Measurements from ENCODE around the gene CEP112.

The CEP112 gene

DNA sequence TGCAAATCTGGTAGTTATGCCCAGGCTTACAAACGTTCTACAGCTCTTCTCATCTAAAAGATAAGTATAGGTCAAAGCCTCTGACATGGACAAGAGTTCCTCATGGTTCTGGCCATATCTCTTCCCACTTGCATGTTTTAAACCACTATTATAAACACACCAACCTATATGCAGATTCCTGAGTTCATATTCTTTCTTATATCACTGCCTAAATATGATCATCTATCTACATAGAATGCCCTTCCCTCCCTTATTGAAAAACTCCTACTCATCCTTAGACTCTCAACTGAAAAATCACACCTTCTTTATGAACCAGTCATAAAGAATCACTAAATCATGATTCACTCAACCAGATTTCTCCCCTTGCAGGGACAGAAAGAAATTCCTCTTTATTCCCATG is 128.2 kb downstream of the CEP112 start:
- DNase-seq (ENCODE audit: low read depth): no peak

DNA sequence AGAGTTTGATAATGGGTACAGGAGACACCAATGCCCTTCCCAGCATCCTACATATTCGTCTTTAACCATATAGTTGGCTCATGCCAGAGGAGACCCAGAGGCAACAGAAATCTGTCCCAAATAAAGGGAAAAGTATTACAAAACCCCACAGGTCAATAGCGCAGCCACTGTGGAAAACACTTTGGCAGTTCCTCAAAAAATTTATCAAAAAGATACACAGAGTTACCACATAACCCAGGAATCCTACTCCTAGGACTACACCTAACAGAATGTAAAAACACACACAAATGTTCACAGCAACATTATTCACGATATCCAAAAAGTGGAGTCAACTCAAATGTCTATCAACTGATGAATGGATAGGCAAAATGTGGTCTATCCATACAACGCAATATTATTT is 135.8 kb downstream of the CEP112 start:
- DNase-seq (ENCODE audit: low read depth): no peak

DNA sequence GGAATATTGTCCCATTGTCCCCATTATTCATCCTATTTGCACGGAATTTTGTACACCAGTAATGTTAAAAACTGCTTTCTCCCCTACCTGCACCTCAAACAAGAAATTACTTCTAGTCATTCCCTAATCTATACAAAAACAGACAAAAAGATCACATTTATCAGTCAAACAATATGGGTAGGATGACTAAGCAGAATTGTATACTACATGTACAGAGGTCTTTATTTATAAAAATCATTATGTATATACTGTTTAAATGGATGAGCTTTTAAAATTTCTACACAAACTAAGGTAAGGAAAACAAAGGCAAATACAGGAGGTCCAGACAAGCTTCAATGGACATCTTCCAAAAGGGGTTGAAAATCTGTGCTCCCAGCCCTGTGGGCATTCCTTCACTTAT is 137.7 kb downstream of the CEP112 start:
- no peak for DNase-seq (ENCODE audit: low read depth)

DNA sequence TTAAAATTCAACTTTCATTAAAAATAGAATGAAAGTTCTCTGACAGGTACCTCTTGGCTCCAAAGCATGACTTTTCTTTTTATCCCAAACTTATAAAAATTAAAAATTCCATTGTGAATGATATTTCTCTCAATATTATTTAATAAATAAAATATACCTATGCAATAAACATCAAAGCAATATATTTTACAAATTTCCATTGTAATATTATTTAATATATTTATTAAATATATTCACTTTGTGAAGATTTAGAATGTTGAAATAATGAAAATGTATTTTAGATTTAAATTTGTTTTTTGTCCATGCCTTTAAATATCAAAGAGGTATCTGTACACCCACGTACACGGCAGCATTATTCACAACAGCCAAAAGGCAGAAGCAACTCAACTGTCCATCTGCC is 147.8 kb downstream of the CEP112 start:
- no peak for DNase-seq (ENCODE audit: low read depth)

DNA sequence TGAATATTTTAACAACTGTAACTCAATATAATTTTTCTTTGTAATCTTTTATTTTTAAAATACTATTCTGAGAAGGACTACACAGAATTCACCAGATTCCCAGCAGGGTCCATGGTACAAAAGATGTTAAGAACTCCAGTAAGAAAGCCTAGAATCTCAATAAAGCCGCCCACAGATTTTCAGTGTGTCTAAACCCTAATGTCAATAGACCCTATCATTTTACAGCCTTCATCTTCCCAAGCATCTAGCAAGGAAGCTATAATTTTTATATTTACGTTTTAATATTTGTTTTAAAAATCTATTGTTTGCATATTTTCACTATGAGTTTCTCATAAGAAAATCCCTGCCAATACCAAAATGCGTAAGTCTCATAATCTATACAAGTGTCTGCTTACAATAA is 148.5 kb downstream of the CEP112 start:
- no peak for DNase-seq (ENCODE audit: low read depth)

DNA sequence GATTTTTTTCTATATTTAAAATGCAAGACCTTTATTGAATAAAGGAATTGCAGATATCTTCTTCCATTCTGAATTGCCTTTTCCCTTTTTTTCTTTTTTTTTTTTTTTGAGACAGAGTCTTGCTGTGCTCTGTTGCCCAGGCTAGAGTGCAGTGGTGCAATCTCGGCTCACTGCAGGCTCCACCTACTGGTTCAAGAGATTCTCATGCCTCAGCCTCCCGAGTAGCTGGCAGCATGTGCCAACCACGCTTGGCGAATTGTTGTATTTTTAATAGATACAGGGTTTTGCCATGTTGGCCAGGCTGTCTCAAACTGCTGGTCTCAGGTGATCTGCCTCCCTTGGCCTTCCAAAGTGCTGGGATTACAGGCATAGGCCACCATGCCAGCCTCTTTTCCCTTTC is 151.5 kb downstream of the CEP112 start:
- no peak for DNase-seq (ENCODE audit: low read depth)

DNA sequence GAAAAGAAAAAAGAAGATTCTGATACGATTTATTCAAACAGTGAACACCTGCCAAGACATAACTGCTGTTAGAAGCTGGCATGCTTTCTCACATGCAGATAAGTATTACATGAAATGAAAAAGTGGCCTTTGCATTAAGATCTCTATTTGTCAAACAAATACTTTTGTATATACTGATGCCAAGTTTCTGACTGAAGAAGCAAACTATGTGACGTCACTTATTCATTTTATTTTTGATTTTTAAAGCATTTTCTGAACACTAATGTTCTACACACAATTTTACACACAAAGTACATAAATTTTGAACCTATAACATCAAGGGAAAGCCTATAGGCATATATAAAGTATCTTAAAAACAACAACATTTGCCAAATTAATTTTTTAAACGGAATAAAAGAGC is 153.8 kb downstream of the CEP112 start:
- DNase-seq (ENCODE audit: low read depth): no peak

DNA sequence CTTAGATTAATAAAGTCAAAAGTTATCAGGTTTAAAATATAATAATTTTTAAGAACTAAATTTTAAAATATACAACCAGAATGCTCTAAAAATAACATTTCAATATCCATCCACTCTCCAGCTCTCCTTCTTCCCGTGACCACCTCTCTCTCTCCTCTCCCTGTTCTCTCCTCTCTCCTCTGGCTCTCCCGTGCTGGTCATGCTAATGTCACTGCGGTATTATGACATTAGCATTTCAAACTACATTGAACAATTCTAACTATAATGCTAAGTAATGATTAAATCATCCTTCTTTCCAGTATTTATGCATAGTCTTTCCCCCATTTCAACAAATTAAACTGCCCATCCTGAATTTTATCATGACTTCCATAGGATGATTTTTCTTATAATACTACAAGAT is 154.7 kb downstream of the CEP112 start:
- DNase-seq (ENCODE audit: low read depth): no peak

DNA sequence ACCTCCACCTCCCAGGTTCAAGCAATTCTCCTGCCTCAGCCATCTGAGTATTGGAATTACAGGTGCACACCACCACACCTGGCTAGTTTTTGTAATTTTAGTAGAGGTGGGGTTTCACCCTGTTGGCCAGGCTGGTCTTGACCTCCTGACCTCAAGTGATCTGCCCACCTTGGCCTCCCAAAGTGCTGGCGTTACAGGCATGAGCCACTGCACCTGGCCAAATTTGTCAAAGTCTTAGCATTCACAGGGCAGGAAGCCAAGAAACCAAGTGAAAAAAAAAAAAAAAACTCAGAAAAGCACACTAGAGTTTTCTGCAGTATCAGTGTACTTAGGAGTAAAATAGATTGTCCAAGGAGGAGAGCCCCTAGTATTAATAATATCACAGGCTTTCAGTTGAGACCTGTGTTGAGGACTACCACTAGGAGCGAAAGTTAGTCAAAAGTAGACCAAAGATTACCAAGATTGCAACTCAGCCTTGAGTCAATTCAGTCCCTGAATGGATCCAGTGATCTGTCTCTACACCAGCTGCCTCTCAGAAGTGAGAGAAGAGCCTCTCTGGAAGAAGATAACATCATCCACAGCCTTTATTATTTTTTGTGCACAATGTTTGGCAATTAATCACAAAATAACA is 159.7 kb downstream of the CEP112 start:
- no peak for DNase-seq (ENCODE audit: low read depth)

DNA sequence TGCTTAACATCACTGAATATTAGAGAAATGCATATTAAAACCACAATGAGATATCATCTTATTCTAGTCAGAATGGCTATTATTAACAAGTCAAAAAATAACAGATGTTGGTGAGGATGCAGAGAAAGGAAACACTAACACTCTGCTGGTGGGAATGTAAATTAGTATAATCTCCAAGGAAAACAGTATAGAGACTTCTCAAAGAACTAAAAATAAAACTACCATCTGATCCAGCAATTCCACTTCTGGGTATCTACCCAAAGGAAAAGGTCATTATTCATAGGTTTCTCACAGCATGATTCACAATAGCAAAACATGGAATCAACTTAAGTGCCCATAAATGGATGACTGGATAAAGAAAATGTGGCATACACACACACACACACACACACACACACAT is 166.4 kb downstream of the CEP112 start:
- DNase-seq (ENCODE audit: low read depth): no peak

DNA sequence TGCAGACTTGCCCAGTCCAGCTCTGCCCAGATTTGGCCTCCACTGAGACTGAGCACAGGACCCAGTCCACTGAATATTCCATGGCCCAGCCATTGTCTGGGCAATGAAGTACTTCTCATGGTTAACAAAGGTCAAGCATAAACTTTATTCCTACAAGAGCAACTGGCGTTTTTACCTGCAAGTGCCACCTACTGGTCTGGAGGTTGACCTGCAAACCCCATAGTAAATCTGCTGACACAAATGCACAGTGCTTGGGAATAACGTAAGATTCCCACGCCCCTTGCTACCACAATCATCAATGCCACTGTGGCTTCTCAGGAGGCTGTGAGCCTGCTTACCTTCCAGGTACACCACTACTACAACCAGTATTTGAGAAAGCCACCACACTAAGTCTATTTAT is 170.2 kb downstream of the CEP112 start:
- DNase-seq (ENCODE audit: low read depth): no peak

DNA sequence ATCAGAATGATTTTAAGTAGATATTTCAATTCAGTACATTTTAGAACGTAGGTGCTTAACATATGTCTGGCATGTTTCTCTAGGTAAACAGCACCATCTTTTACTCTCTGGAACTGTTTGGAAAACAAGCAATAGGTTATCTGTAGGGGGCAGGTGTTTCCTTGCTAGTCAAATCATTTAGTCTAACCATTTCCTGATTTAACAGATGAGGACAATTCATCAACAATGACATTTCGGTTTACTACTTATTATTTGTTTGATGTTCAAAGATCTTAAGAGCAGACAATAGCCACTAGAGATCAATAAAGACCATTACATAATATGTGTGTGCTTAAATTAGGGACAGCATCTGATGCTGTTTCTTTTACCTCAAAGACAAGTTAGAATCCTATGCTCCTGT is 173.1 kb downstream of the CEP112 start:
- no peak for DNase-seq (ENCODE audit: low read depth)

DNA sequence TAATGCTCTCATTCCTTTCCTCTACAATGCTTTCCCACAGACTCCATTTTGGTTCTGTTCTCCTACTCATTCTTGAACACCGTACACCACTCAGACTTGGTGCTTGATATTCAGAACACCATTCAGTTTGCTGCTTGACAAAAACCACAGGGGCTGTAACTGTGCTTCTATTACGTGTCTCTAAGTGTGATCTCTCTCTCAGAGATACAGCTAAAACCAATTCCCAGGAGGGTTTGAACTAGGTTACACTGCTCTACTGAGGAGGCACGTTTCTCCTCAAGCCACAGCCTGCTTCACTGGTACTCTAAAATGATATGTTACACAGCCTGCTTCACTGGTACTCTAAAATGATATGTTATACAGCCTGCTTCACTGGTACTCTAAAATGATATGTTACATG is 175.7 kb downstream of the CEP112 start:
- no peak for DNase-seq (ENCODE audit: low read depth)

DNA sequence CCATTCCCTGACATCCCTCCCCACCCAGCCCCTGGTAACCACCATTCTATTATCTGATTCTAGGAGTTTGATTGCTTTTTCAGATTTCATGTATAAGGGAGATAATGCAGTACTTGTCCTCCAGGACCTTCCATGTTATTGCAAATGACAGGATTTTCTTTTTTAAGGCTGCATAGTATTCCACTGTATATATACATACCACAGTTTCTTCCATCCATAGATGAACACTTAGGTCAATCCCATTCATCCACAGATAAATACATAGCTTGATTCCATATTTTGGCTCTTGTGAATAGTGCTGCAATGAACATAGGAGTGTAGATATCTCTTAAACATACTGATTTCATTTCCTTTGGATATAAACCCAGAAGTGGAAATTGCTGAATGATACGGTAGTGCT is 183.3 kb downstream of the CEP112 start:
- no peak for DNase-seq (ENCODE audit: low read depth)

DNA sequence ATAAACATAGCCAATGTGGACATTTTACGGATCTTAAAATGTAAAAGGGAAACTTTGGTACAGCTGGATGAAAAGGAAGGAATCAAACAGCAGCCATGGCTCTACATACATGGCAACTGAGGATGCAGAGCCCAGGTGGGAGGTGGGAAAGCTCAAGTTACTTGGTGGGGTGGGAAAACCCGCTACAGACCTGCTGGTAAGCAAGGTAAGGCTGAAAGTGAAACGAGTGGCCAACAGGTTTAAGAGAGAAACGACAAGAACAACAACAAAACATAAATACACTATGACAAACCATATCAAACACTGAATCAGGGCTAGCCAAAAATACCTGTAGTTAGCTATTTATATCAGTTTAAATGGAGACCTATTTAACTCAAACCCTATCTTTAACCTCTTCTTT is 185.3 kb downstream of the CEP112 start:
- DNase-seq (ENCODE audit: low read depth): no peak

DNA sequence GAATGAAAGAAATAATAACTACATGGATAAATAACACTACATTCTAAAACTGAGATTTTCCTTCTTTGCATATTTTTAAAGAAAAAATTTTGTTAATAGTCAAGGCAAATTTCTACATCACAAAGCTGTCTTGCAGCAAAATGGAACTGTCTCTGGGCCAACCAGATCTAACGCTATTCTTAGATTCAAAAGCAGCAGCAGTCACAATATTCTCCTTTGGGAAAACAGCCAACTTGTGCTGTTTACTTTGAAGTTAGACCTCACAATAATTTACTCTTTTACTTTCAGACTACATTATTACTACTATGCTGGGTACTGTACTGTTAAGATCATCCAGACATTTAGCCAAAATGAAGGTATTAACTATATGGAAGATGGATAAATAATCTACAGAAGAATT is 189.1 kb downstream of the CEP112 start:
- no peak for DNase-seq (ENCODE audit: low read depth)

DNA sequence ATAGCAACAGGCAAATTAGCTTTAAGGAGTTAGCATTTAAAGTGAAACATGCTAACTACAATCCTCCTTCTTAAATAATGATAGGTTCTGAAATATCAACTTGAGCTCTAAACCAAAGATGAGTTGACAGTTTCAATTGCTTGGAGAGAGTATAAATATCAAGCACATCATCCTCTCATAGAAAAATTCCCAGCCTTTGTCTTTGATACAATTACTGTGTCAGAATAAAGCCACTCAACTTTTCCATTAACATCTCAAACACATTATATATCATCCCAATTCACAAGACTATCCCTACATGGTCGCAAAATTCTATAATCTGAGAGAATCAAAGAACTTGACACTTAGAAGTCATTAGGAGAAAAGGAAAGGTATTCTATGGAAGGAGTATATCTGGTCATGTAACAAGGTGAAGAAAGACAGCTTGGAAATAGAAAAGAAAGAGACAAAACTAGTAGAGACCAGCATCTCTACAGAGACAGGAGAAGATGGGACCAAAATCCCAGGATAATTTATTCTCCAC is 189.8 kb downstream of the CEP112 start:
- no peak for DNase-seq (ENCODE audit: low read depth)

DNA sequence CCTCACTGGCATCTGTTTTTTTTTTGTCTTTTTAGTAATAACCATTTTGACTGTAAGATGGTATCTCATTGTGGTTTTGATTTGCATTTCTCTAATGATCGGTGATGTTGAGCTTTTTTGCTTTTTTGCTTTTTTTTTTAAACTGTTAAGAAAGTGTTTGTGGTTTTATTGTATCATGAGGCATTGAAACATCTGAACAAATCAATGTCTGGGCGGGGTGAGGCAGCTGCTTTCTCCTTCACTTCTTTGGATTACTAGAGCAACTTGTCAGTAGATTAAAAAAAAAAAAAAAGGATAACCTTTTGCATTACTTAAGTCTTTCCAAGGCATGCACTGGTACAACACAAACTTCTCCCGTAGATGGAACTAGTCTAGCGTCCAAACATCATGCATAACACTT is 191.7 kb downstream of the CEP112 start:
- DNase-seq (ENCODE audit: low read depth): no peak

DNA sequence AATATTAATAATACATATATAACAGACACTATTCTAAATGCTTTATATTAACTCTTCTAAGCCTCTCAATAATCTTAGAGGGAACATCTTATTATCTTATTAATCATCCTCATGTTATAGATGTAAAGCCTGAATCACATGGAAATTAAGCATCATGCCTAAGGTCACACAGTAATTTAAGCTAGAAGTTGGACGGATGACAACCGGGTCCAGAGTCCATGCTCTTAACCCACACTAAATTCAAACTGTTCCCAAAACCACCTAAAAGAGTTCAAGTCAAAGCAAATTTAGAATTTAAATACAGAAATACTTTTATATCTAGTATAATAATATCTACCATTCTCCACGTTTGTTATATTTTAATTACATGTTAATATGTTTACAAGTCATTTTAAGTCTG is 193.3 kb downstream of the CEP112 start:
- no peak for DNase-seq (ENCODE audit: low read depth)

DNA sequence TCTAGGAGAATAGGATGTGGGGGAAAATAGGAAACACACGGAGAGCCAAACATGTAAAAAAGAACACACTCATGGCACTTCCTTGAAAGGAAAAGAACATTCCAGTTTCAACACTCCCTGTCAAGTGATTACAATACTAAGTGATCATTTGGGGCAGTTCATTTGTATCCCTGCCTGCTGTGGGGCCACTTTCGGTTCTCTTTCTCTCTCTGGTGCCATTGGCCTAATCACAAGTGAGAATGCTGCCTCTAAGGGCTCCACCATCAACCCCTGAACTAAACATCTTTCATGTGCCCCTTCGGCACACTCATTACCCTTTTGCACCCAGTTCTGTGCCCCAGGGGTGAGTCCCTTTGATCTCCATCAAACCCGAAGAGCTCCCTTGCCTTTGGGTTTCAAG is 197.3 kb downstream of the CEP112 start:
- DNase-seq (ENCODE audit: low read depth): no peak

DNA sequence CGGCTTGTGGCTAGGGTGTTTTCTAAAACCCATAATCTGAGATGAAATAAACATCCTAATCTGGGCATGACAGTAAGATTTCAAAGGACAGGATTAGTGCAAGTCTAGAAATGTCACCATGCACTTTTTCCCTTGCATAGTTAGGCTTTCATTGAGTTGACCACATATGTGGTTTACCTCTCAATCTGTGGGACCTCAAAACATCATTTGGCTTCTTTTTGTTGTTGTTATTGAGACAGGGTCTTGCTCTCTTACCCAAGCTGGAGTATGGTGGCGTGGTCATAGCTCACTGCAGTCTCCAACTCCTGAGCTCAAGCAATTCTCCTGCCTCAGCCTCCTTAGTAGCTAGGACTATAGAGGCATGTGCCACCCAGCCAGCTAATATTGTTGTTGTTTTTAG is 197.8 kb downstream of the CEP112 start:
- DNase-seq (ENCODE audit: low read depth): no peak

DNA sequence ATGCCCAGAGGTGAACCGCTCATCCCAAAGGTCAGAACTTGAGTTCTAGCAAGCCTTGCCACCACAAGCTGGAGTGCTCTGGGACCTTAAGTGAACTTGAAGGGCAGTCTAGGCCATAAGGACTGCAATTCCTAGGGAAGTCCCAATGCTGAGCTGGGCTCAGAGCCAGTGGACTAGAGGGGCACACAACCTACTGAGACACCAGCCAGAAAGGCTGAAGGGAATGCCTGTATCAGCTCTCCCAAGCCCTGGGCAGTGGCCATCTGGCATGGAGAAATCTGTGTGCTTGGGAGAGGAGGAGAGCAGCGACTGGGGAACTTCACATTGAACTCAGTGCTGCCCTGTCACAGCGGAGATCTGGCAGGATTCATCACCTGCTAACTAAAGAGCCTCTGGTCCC is 201.3 kb downstream of the CEP112 start:
- DNase-seq (ENCODE audit: low read depth): no peak

DNA sequence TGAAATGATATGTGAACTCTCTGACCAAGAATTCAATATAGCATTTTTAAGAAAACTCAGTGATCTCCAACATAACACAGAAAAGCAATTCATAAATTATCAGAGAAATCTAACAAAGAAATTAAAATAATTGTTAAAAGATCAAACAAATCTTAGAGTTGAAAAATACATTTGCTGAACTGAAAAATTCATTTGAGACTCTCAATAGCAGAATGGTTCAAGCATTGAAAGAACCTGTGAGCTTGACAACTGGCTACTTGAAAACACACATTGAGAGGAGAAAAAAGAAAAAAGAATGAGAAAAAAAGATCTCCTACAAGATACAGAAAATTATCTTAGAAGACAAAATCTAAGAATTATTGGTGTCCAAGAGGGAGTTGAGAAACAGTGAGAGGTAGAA is 203.5 kb downstream of the CEP112 start:
- DNase-seq (ENCODE audit: low read depth): no peak

DNA sequence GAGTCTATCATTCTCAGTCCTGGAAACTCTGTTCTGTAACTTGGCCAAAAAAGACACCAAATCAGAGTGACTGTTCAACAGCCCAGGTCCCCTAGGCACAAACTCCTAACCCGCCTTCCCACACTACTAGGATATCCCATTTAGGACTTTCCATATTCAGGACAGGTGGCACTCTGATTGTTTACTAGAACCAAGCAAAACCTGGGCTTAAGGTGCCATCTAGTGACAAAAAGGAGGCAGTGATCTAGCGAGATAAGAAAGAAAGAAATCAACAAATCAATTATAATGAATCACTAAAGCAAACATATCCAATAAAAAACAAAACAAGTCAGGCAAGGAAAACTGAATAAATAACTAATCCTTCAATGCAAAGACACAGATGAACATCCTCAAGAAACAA is 203.9 kb downstream of the CEP112 start:
- no peak for DNase-seq (ENCODE audit: low read depth)

DNA sequence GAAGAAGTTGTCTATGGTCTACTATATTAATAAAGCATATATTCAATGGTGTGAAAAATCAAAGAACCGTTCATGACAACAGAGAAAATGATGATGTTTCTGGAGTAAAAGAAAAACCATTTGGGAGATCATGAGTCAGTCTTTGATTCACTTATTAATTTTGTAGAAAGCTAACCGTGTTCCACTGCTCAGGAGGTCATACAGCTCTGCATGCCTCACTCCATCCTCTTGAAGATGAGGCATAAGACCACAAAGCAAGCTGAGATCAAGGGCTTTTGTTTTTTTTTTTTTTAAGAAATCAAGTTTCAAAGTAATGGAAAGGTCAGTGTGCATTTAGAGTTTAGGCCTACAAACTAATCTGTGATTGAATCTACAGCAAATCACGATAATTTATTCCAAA is 206.4 kb downstream of the CEP112 start:
- DNase-seq (ENCODE audit: low read depth): no peak
